ENCODE data around the gene UBE2J2. TPM values are rescaled to one million over a fixed set of nuclear protein-coding genes. Genes with fewer than 3 reads are reported as not detected.

UBE2J2 gene
- total RNA-seq, 3 donors from 2014 or later: 37.0 to 39.8 (median 37.4) TPM

GRCh38 chr1:1245817-1246576 is 27.7 kb downstream of the UBE2J2 start:
- Histone ChIP-seq H3K36me3 (no peaks in the 10 kb centered on the region), H3K27ac (no peak overlapping the region), H3K27me3 (peaks cover 8 to 26% of the 10 kb centered on the region in 2 donors), H3K9me3 (no peaks in the 10 kb centered on the region), H3K4me3 (peak overlapping the region in 2 of 3 donors; percentile 15 to 51), H3K4me1 (peaks cover 0 to 8% of the 10 kb centered on the region in 2 donors)
- intact Hi-C loops (cut with DNase I; ENCODE audit: low total_unique reads): no loop called here
- DNase-seq (ENCODE audit: low spot score in 2 of 2): no peak
- TF ChIP-seq POLR2A (IDR thresholded peaks at IDR 0.05) (no peak), CTCF (IDR thresholded peaks at IDR 0.05) (no peak), POLR2AphosphoS5 (IDR thresholded peaks at IDR 0.05) (no peak)

GRCh38 chr1:1245178-1245816 is 28.4 kb downstream of the UBE2J2 start:
- Histone ChIP-seq H3K36me3 (no peaks in the 10 kb centered on the region), H3K27ac (no peak overlapping the region), H3K9me3 (no peaks in the 10 kb centered on the region), H3K27me3 (peaks cover 8 to 26% of the 10 kb centered on the region in 2 donors), H3K4me3 (no peak overlapping the region), H3K4me1 (peaks cover 0 to 8% of the 10 kb centered on the region in 2 donors)
- TF ChIP-seq POLR2A (IDR thresholded peaks at IDR 0.05) (no peak), CTCF (IDR thresholded peaks at IDR 0.05) (no peak)
- intact Hi-C loops (cut with DNase I; ENCODE audit: low total_unique reads): no loop called here
- DNase-seq (ENCODE audit: low spot score in 2 of 2): no peak

DNA sequence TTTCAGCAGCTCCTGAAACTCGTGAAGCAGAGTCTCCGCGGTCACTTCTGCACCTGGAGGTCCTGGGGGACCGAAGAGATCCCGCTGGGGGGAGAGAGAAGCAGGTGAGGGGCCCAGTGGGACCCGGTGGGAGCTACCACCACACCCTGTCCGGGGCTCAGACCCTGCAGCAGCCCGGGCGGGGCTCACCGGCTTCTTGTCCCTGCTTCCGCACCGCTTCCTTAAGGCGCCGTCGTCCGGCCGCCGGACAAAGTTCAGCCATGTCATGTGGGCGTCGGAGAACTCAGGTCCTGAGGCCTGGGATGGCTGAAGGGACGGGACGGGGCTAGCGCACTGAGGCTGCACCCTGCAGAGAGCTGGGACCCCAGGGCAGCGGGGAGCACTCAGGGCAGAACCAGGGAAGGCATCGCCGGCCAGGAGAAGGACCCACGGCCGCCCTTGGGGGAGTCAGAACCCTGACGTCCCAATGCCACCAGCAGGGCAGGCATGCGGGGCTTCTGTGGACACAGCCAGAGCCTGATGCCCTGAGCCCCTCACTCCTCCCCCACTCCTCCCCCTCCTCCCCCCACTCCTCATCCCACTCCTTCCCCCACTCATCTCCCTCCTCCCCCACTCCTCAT is 29.4 kb downstream of the UBE2J2 start:
- Histone ChIP-seq H3K36me3 (no peaks in the 10 kb centered on the region), H3K9me3 (no peaks in the 10 kb centered on the region), H3K4me3 (no peak overlapping the region), H3K4me1 (peaks cover 0 to 14% of the 10 kb centered on the region in 2 donors), H3K27me3 (peaks cover 11 to 35% of the 10 kb centered on the region in 2 donors), H3K27ac (no peak overlapping the region)
- TF ChIP-seq POLR2AphosphoS5 (IDR thresholded peaks at IDR 0.05) (no peak), CTCF (IDR thresholded peaks at IDR 0.05) (no peak), POLR2A (IDR thresholded peaks at IDR 0.05) (no peak)
- intact Hi-C loops (cut with DNase I; ENCODE audit: low total_unique reads): no loop called here
- DNase-seq (ENCODE audit: low spot score in 2 of 2): no peak

- peaks cover 15 to 39% of the 10 kb centered on the region in 2 donors for H3K27me3 ChIP-seq
- H3K4me3 ChIP-seq: no peak overlapping the region
- no peak overlapping the region for H3K27ac ChIP-seq
- intact Hi-C loops (cut with DNase I; ENCODE audit: low total_unique reads): no loop called here
- no peak for DNase-seq (ENCODE audit: low spot score in 2 of 2)
- no peaks in the 10 kb centered on the region for H3K9me3 ChIP-seq
- H3K4me1 ChIP-seq: peaks cover 0 to 15% of the 10 kb centered on the region in 2 donors
- no peak for TF ChIP-seq CTCF (IDR thresholded peaks at IDR 0.05)
- no peak for TF ChIP-seq POLR2AphosphoS5 (IDR thresholded peaks at IDR 0.05)
- TF ChIP-seq POLR2A (IDR thresholded peaks at IDR 0.05): no peak
- H3K36me3 ChIP-seq: no peaks in the 10 kb centered on the region
These were observed 29.9 kb downstream of the UBE2J2 start for GRCh38 chr1:1243807-1244191.

DNA sequence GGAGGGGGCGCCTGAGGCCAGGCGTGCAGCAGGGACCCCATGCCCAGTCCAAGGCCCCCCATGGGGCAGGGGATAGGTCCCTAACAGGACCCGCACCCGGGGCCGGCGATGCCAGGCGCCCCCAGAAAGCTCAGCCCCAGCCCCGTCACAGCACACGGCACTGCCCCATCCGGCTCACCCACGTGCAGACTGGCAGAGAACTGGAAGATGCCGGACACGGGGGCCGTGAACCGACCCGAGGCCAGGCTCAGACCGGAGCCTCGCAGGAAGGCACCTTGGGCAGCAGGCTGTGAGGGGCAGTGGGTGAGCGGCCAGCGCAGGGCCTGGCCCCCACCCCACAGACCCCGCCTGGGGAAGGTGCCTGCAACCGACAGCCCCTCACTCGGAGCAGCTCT is 30.4 kb downstream of the UBE2J2 start:
- H3K9me3 ChIP-seq: no peaks in the 10 kb centered on the region
- DNase-seq (ENCODE audit: low spot score in 2 of 2): no peak
- H3K27me3 ChIP-seq: peaks cover 15 to 43% of the 10 kb centered on the region in 2 donors
- intact Hi-C loops (cut with DNase I; ENCODE audit: low total_unique reads): no loop called here
- no peaks in the 10 kb centered on the region for H3K36me3 ChIP-seq
- peaks cover 0 to 15% of the 10 kb centered on the region in 2 donors for H3K4me1 ChIP-seq
- no peak overlapping the region for H3K4me3 ChIP-seq
- H3K27ac ChIP-seq: no peak overlapping the region
- TF ChIP-seq CTCF (IDR thresholded peaks at IDR 0.05) (no peak), POLR2AphosphoS5 (IDR thresholded peaks at IDR 0.05) (no peak), POLR2A (IDR thresholded peaks at IDR 0.05) (no peak)
